Eye (tissue), 1 donor: Measurements from ENCODE around the gene SH3PXD2A.

Experiments used
- DNase-seq: peaks from one replicate; pipeline ENCODE4 v3.0.0-alpha.2; 2015

The SH3PXD2A gene

DNA sequence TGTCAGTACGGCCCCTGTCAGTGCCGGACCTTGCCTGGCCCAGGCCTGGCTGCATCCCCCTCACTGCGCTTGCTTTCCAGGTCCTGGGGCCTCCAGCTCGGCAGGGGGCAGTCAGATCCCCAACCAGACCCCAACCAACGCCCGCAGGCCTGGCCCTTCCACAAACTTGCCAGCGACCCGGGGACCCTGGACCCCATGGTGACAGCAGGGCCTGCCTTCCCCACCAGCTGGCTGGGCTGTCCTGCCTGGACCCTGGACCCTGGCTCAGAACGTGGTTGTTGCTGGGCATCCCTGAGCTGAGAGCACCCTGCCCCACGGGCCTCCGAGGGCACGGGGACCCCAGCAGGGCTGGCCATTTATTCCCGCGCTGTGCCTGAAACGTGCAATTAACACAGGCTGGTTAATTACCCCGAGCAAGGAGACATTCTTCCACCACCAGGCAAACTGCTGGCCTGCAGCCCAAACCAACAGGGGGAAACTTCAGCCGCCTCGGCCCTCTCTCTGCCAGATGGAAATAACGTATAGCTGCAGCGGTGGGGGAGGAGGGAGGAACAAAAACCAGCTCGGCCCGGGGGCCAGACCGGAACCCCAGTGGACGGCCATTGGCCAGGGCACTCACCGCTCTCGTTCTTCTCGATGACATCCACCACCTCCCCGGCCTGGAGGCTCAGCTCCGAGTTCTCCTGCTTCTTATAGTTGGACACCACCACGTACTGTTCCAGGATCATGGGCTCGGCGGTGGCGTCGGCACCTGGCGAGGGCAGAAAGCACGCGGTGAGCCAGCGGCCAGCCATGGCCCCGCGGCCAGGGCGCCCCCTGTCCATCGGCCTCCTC is 194.8 kb downstream of the SH3PXD2A start:
- DNase-seq, result peak; percentile 70

DNA sequence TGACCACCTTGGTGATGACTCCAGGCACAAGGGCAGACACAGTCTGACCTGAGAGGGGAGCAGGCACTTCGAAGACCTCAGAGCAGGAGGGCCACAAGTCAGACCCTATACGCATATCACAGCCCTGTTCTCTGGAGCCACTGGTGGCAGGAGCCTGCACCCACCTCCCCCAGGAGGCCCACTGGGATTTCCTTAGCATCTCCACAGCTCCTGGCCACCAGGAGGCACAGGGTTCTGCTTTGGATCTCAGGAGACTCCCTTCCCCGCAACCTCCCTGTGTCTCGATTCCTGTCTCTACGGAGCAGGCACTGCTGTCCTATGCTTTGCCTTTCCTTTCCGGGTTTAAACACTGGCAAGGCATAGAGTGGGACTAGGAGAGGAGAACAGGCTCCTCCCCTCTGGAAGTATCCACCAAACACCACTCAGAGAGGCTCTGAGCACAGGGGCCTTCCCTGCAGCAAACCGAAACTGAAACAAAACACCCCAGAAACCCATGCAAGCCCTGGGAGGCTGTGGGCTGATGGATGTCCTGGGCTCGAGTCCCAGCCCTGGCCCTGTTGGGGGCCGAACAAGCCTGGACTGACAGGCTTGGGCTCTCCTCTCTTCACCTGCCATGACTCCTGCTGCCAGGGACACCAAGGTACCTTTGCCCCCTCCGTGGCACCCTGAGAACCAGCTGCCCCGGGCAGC is 195.6 kb downstream of the SH3PXD2A start:
- peak; percentile 74 for DNase-seq

DNA sequence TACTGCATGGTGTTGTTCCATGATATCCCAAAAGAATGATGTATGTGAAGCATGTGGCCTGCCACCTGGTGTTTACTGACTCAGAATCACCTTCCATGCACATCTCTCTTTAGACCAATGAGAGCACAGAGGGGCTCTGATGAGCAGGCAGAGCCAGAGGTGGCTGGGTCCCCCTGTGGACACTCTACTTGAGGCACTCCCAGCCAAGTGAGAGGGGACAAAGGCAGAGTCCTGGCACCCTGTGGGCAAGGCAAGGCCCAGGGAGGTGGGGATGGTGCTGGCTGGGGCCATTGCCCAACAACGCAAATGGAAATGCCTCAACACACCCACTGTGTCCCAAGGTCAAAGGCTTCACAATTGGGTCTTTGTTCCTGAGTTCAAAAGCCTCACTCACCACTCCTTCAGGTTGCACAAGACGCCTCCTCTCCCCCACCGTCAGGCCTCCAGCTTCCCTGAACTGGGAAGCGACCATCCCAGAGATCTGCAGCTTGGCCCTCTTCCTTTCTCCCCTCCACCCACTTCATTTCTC is 197.3 kb downstream of the SH3PXD2A start:
- DNase-seq, result no peak

DNA sequence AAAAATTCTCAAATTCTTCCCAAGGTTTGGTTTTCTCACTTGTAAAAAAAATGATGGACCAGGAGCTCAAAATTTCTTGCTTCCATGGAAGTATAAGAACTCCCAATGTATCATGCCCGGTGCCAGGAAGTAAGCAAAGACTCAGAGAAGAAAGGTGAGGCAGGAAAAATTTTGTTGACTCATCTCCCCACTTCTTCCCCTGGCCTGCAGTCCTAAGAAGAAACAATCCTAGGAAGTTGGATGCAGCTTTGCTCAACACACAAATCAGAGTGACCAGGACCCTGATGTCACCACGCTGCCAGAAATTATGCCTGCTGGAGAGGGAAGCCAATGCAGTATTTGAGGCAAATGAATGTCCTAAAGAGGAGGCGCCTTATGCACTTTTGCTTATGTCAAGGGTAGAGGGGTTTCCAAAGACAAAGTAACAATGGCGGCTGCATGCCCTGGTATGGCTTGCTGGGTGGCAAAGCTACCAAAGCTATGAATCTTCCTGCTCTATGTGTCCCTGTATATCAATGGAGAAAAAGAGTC is 198.2 kb downstream of the SH3PXD2A start:
- no peak for DNase-seq

DNA sequence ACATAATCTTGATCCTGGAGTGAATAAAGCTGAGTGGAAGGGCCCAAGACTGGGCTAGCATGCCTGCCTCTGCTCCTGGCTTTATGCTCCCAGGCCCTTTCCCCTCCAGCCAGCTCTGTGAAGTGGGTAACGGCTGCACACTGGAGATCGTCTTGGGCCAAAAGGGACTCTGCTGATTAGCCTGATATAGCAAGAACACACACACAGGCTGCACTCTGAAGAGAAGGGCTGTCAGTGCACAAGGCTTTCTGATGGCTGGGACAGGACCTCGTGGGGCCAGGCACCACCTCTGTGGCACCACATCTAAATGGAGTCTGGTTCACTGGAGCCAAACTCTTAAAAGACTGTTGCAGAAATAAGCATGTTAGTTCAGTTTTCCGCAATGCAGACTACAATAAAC is 200.5 kb downstream of the SH3PXD2A start:
- DNase-seq, result no peak

DNA sequence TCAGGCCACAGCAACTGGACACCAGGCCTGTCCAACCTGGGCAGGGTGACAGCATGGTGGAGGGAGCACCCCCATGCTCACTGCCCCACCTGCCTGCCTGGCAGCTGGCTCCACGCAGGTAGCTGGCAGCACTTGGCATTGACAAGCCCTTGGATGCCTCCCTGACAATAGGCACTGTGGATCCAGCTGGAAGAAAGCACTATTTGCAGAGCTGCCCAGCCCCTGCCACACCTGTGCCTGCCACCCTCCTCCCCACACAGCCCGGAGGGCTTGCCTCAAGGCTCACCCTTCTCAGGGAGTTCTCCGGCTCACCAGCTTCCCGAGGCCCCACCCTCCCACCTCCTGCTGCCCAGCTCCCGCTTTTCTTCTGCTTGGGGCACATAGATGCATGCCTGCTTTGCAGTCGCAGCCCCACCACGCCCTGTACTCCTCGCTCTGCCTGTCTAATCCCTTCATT is 201.8 kb downstream of the SH3PXD2A start:
- no peak for DNase-seq

DNA sequence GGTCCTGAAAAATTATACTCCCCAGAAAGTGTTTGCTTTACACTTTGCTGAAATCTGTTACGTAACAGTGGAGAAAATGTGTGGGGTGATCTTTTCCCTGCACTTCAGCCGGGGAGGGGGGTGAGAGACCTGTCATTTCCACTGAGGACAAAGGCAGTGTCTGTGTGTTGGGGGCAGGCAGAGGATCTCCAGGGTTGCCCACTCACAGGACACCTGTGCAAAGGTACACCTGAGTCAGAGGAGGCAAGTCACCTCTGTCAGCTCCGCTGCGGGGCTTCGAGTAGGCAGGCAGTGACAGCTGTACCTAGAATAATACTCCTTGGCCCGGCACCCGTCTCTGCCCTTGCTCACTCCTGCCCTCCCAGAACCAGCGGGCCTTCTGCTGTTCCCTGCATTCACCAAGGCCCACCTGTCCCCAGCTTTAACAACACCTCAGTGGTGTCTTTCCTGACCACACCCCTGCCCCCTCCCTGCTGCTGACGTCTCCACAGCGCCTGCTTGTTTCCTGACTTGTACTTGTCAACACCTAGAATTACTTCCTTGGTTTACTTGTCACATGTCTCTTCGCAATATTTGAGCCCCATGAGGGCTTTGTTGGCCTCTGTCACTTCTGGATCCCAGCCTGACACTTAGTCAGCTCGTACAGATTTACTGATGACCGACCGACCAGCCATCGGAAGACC is 202.6 kb downstream of the SH3PXD2A start:
- DNase-seq, result no peak

DNA sequence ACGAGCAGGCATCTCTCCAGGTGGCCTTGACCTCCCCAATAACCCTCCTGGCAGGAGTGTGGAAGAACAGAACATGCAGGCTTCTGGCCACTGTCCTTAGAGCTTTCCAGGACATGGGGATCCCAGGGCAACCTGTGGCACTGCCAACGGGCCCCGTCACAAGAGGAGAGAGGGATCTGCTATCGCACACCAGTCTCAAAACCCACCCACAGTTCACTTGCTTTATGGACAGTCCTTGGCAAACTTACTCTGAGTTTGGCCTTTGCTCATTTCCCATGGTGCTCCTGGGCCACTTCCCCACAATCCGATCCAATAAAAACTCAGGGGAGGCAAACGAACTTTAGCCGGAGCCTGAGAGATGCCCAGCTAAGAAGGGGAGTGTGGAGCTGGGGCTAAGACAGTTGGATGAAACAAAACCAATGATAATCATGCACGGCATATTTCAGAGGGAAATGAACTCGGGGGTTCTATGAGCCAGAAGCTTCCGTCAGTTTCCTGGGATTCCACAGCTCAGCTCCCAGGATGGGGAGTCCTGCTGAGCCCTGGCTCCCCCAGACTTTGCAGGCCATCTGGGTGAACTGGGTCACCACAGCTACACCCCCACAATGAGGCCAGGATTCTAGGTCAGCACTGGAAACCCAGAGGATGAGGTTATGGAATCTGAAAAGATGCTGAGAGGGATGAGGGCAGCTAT is 203.4 kb downstream of the SH3PXD2A start:
- DNase-seq, result no peak

DNA sequence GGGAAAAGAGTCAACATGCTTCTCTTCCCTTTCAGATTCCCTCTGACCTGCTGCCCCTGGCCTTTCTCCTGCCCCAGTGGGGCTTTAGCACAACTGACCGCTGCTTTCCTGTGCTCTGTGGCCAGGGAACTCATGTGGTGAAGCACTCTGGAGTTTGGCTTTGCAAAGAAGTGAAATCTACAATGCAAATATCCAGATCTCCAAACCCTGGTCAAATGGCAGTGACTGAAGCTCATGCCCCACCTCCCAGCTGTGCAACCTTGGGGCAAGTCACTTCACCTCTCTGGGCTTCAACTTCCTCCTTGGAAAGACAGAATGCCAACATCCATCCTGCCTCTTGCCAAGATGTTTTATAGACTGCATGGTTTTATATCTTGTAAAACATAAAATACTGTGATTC is 204.0 kb downstream of the SH3PXD2A start:
- no peak for DNase-seq

DNA sequence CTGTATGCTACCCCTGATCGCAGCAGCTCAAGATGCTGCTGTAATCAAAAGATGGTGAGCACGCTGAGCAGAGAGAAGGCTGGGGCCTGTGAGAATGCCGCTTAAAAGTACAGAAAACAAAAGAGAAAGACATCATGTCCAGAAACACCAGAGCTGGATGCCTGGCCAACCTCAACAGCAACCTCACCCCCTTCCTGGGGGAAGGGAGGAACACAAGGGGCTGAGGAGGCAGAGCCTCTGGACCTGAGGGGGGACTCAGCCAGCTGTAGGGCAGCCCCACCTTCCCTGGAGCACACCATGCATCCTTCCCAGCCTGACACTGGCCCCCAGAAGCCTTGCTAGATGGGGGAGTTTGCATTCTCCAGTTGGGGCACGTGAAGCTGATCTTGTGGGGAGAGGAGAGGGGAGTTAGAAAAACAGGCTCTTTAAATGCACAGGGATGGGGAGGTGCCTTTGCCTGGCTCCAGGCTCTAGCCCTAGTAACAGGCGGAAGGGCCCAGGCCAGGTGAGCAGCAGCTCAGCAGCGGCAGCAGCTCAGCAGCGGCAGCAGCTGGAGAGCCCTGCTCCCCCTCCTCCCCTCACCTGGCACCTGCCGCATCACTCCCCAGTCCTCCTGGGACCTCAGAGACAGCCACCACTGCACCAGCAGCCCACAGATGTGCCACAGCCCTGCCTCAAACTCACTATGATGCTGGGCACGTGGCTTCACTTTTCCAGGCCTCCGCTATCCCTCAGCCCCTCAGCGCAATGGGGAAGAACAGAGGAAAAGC is 205.5 kb downstream of the SH3PXD2A start:
- DNase-seq, result no peak

DNA sequence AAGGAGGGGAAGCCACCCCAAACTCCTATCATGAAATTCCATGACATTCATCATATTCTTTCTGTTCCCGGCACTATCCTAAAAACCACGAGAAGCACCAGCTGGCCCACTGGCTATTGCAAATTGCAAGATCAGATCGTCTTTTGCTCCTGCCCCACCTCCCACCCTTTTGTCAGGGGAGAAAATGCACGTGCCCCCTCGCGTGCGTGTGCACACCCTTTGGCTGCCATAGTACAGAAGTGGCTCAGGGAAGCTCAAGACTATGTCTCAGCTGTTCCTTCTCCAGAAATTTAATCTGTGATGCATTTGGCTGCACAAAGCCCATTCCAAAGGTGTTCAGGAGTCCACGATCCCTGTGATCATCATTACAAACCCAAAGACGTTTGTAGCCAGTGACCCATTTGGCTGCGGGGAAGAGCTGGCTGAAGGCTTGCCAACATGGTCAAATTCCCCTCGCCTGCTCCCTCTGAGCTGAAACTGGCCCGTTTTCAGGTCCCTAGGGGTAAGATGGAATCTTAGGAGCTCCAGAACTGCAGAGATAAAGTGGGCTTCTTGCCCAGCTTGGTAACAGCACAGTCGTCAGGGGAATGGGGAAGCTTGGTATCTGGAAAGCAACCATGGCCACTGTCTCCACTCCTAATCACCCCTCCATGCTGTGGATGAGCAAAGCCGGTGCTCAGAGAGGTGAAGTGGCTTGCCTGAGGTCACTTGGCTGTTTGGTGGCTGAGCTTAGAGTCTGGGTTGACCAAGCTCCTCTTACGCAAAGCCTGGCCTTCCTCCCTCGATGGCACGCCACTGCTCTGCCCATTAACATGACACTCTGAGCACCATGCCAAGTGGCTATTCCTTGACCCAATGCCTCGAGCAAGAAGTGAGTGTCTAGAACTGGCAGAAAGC is 206.5 kb downstream of the SH3PXD2A start:
- DNase-seq, result no peak

DNA sequence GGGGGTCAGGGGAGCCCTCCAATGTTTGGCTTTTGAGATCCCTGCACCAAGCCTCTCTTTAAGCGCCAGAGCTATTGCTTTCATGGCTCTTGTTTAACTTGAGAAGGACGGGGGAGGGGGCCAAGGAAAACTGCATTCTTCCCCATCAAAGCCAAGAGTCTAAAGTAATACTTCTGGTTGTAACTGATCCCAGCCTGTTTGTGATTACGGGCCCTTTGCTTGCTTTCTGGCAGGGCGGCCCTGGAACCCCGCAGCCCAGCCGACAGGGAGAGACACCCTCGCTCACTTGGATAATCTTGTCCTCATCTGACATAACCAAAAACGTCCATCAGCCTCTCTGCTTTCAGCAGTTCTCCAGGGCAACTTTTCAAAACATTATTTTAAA is 207.1 kb downstream of the SH3PXD2A start:
- DNase-seq, result peak; percentile 57

DNA sequence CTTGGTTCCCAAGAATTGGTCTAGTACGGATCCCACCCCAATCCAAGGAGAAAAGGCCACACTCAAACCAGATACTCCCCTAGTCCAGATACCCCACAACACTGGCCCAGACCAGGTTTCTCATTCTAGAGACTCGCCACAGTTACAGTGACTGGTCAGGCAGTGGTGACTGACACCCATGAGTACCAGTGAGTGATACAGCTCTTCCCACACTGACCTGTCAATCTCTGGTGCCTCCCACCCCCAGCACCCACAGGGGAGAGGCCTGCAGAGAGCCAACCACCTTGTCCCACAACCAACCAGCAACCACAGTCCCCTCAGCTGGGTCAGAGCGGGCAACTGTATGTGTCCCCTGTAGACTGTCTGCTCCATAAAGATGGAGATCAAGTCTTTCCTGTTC is 209.1 kb downstream of the SH3PXD2A start:
- no peak for DNase-seq

DNA sequence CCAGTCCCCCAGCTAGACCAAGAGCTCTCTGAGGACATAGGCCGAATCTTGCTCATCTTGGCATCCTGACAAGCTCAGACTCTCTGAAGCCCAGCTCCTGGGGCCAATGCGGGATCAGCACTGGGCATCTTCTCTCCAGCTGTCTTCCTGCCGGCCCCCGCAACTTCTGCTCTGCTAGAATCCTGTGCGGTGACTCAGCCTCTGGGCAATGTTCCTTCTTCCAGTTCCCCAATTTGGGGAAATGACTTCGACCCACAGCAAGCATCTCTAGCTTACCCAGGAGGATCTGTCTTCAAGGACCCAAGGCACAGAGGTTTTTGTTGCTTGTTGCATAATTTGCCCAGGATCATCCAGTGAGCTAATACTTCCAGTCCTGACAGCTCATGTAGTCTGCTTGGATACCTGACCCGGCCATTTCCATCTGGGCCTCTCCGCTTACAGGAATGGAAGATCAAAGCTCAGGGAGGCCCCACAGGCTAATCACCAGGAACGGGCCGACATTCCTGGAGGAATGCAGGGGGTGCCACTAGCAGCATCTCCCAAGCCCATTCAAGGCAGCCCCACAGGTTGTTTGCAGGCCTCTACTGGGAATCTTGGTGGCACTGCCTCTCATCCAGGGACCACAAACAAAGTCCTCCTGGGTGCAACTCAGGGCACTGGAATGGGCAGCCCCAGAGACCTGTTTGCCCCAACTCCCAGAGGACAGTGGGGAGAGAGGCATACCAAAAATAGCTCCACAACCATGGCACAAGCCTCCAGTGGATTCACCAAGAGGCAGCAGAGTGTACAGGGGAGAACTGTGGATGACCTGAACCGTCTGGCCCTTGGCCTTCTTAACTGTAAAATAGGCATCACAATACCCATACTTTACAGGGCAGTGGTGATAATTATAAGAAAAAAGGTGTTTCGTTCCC is 210.0 kb downstream of the SH3PXD2A start:
- DNase-seq, result no peak

DNA sequence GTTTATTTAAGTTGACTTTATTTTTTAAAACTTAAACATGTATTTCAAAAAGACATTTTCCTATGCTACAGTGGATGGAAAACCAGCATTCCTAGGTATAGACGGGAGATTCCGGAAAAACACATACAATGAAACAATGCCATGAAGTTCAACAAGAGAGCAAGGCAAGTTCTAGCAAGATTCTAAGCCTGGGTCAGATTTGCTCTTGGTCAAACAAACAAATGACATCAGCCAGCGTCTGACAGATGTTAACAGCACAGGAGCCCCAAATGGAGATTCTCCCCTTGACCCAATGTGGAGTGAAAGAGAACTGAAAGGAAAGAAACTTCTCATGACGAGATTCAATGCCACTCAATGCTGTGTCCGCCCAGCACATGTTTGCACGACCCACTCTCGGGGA is 212.0 kb downstream of the SH3PXD2A start:
- DNase-seq, result no peak

DNA sequence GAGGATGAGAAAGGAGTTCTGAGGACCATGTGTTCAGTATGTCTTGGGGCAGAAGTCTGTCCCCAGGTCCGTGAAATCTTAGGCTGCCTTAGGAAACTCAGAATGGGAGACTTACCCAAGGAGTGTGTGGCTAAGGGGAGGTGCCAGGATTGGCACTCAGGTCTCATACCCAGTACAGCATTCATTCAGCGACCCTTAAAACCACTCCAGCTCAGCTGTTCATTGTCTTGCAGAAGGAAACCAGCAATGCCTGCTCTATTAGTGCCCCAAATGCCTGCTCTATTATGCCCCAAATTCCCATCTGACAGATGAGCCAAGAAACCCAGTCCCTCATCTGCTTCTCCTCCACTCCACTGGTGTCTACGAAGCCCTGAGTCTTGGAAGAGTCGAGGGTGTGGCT is 214.1 kb downstream of the SH3PXD2A start:
- DNase-seq, result no peak

DNA sequence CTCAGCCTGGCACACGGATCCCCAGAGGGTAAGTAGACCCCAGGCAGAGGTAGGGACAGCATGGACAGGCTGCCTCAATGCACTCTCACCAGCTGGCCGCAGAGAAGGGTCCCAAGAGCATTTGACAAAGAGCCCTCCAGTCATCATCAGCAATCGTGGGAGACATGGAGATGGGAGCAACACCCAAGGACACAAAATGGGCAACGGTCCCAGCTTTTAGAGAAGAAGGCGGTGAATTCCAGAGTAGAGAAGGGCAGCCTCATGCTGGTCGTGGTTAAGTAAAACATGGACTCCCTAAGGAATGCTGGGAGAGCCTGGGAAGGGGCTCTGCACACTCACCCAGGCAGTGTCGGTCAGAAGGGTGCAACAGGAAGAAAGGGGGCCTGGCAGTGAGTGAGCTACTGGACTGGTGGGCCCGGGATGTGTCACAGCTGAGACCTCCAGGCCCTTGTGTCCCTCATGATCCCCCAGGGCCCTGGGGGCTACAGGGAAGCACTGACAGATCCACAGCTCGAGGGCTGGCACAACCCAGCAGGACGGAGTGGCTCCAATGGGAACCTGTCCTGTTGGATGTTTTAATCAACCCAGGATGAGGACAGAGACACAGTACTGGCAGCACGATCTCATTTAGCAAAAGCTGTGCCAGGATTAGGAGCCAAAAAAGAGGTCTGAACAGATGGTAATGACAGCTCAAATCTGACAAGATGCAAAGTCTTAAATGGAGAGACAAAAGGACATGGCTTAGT is 214.8 kb downstream of the SH3PXD2A start:
- DNase-seq, result no peak

DNA sequence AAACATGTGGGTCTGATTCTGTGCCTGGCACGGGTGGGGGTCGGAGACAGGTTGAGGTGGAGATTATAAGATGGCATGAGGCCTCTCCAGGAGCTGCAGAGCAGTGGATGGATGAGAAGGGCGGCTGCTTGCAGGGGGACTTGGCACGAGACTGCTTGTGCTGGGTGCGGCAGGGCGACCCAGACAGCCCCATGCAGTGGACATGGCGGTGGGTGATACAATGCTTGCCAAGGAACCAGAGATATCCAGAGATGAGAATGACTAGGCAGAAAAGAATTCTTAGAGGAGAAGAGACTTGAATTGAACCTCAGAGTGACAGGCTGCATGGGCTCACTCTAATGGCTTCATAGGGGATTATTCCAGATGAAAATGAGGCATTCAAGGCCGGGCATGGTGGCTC is 216.4 kb downstream of the SH3PXD2A start:
- no peak for DNase-seq
